CD4-positive, CD25-positive, alpha-beta regulatory T cell (primary cell): ENCODE results near the gene MED13L. TPM values are rescaled to one million over a fixed set of nuclear protein-coding genes. Genes with fewer than 3 reads are reported as not detected.

ENCODE experiments used
- ATAC-seq, 2 donors: fragments of 150-1000 bp; cut with Tn5 transposase; one replicate each; pipeline ENCODE4 v1.10.0; 2021; ENCODE audit warnings: low read depth in 2 of 2, moderate number of reproducible peaks in 2 of 2, moderate library complexity in 1 of 2
- DNase-seq, 3 donors: peaks; one replicate each; pipeline versions ENCODE4 v3.0.0 to v3.0.0-alpha.2; 2012 to 2022; ENCODE audit warnings: mixed read lengths in 1 of 3
- H3K27ac ChIP-seq: one replicate; pipeline ENCODE4 v1.7.0; 2013; ENCODE audit warnings: mild to moderate bottlenecking, low read length; ENCODE audit not compliant: insufficient read depth, poor library complexity, severe bottlenecking
- H3K27me3 ChIP-seq: one replicate; pipeline ENCODE4 v1.7.0; 2013; ENCODE audit warnings: low read length; ENCODE audit not compliant: control insufficient read depth, insufficient read depth
- H3K36me3 ChIP-seq: one replicate; pipeline ENCODE4 v1.7.0; 2013; ENCODE audit warnings: mild to moderate bottlenecking, low read length, moderate library complexity; ENCODE audit not compliant: control insufficient read depth, insufficient read depth
- H3K4me1 ChIP-seq: 2 replicates; pipeline ENCODE4 v1.7.0; 2013; ENCODE audit warnings: mild to moderate bottlenecking, low read length; ENCODE audit not compliant: insufficient read depth, control insufficient read depth, poor library complexity, severe bottlenecking
- H3K4me3 ChIP-seq: one replicate; pipeline ENCODE4 v1.7.0; 2013; ENCODE audit warnings: low read depth, mild to moderate bottlenecking, low read length, moderate library complexity
- H3K9me3 ChIP-seq, 2 experiments: 1 replicate in 1 of 2; 2 replicates in 1 of 2; pipeline ENCODE4 v1.7.0; 2013; ENCODE audit warnings: low read length in 2 of 2, mild to moderate bottlenecking in 1 of 2, moderate library complexity in 1 of 2; ENCODE audit not compliant: control insufficient read depth in 2 of 2
- H3K27ac Mint-ChIP-seq, 3 donors: one replicate each; pipeline ENCODE4 v1.8.0; 2020 to 2022; ENCODE audit warnings: mild to moderate bottlenecking in 3 of 3, mixed read lengths in 3 of 3, moderate library complexity in 2 of 3
- H3K27me3 Mint-ChIP-seq: one replicate; pipeline ENCODE4 v1.8.0; 2022; ENCODE audit warnings: mild to moderate bottlenecking, mixed read lengths
- H3K36me3 Mint-ChIP-seq: one replicate; pipeline ENCODE4 v1.8.0; 2020; ENCODE audit warnings: mixed read lengths
- H3K4me1 Mint-ChIP-seq, 4 donors: one replicate each; pipeline ENCODE4 v1.8.0; 2020 to 2022; ENCODE audit warnings: mixed read lengths in 4 of 4, mild to moderate bottlenecking in 1 of 4
- H3K4me3 Mint-ChIP-seq, 4 donors: one replicate each; pipeline ENCODE4 v1.8.0; 2020 to 2022; ENCODE audit warnings: mild to moderate bottlenecking in 4 of 4, mixed read lengths in 4 of 4, moderate library complexity in 3 of 4
- H3K9me3 Mint-ChIP-seq, 7 donors: one replicate each; pipeline ENCODE4 v1.8.0; 2020 to 2022; ENCODE audit warnings: mixed read lengths in 7 of 7, mild to moderate bottlenecking in 3 of 7, moderate library complexity in 2 of 7
- polyA plus RNA-seq, 4 donors: library from polyadenylated mRNA; unstranded; fragments of 300-500 nt; fragmentation: Illumina TruSeq; gene quantifications; one replicate each; pipeline ENCODE4 v1.2.3, GENCODE V29; 2021
- total RNA-seq: library from RNA; stranded (reverse); gene quantifications from one replicate; pipeline ENCODE4 v1.2.3, GENCODE V29; 2022

MED13L gene
- total and polyA plus RNA-seq, 5 donors from 2014 or later = 4.5 to 179 (median 7.0) TPM

- Histone ChIP-seq H3K27ac (no peak overlapping the region), H3K4me1 (no peaks in the 10 kb centered on the region), H3K27me3 (no peaks in the 10 kb centered on the region), H3K36me3 (no peaks in the 10 kb centered on the region), H3K4me3 (no peak overlapping the region), H3K9me3 (peaks cover 2 to 5% of the 10 kb centered on the region in 2 experiments)
- Mint-ChIP-seq H3K9me3 (peaks cover 0 to 13% (median 0%) of the 10 kb centered on the region in 7 donors), H3K4me3 (no peak overlapping the region), H3K27ac (no peak overlapping the region), H3K27me3 (peaks cover 10% of the 10 kb centered on the region), H3K36me3 (no peaks in the 10 kb centered on the region), H3K4me1 (peaks cover 0 to 2% (median 0%) of the 10 kb centered on the region in 4 donors)
- ATAC-seq = no peak
- DNase-seq = no peak
These were observed 32.6 kb upstream of the MED13L start for GRCh38 chr12:116310082-116310481.

DNA sequence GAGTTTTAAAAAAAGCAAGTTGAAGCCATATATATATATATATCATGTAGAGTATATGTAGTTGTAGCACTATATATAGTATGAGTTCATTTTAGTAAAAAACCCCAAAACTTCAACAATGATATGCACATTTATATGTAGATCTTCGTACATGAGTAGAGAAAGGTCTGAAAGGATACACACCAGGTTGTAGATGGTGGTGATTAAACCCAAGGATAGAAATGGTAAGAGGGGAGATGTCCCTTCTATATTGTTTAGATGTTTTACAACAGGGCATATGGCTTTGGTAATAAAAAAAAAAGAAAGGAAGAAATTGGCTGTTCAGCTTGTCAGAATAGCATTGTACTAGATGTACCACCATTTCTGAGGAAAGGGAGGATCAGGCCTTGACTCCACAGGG is 31.9 kb upstream of the MED13L start:
- Mint-ChIP-seq H3K27me3 (peaks cover 9% of the 10 kb centered on the region), H3K36me3 (no peaks in the 10 kb centered on the region)

DNA sequence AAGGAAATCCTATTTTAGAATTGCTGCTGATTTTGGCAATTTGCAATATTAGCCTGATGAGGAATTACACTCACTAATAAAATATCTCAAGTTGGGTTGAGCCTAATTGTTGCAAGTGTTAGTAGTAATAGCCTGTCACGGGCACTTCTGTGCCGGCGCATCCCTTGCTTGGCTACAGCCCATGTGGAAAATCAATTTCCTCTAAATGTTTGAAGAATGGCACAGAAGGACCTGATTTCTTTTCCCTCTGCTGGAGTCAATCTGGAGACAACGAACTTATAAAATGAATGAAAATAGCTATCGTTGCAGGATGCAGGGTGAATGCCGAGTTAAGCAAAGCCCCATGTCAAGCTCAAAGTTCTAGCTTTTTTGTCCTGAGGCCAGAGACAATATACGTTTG is 31.2 kb upstream of the MED13L start:
- no peaks in the 10 kb centered on the region for H3K4me1 Mint-ChIP-seq
- H3K27me3 Mint-ChIP-seq = peaks cover 9% of the 10 kb centered on the region
- no peak overlapping the region for H3K27ac Mint-ChIP-seq

More for the DNA sequence above, 31.9 kb upstream of the MED13L start:
- Mint-ChIP-seq H3K27ac (no peak overlapping the region), H3K4me3 (no peak overlapping the region), H3K4me1 (peaks cover 0 to under 1% (median 0%) of the 10 kb centered on the region in 4 donors), H3K9me3 (peaks cover 0 to 13% (median 0%) of the 10 kb centered on the region in 7 donors)
- DNase-seq (no peak), ATAC-seq (no peak)
- H3K27me3 ChIP-seq = no peaks in the 10 kb centered on the region
- peaks cover 2 to 5% of the 10 kb centered on the region in 2 experiments for H3K9me3 ChIP-seq
- no peak overlapping the region for H3K4me3 ChIP-seq
- no peaks in the 10 kb centered on the region for H3K4me1 ChIP-seq
- no peaks in the 10 kb centered on the region for H3K36me3 ChIP-seq
- H3K27ac ChIP-seq = no peak overlapping the region

GRCh38 chr12:116306968-116307367 is 29.5 kb upstream of the MED13L start:
- peaks cover 2 to 5% of the 10 kb centered on the region in 2 experiments for H3K9me3 ChIP-seq
- no peaks in the 10 kb centered on the region for H3K36me3 ChIP-seq
- Mint-ChIP-seq H3K36me3 (no peaks in the 10 kb centered on the region), H3K27me3 (peaks cover 9% of the 10 kb centered on the region), H3K4me3 (no peak overlapping the region), H3K27ac (no peak overlapping the region), H3K4me1 (no peaks in the 10 kb centered on the region), H3K9me3 (peaks cover 0 to 13% (median 0%) of the 10 kb centered on the region in 7 donors)
- H3K27ac ChIP-seq = no peak overlapping the region
- no peak for ATAC-seq
- no peaks in the 10 kb centered on the region for H3K27me3 ChIP-seq
- no peak for DNase-seq
- no peaks in the 10 kb centered on the region for H3K4me1 ChIP-seq
- no peak overlapping the region for H3K4me3 ChIP-seq

More for the DNA sequence above, 31.2 kb upstream of the MED13L start:
- Mint-ChIP-seq H3K9me3 (peaks cover 0 to 13% (median 0%) of the 10 kb centered on the region in 7 donors), H3K4me3 (no peak overlapping the region), H3K36me3 (no peaks in the 10 kb centered on the region)
- H3K4me3 ChIP-seq = no peak overlapping the region
- DNase-seq (no peak), ATAC-seq (no peak)
- H3K9me3 ChIP-seq = peaks cover 2 to 5% of the 10 kb centered on the region in 2 experiments
- H3K27ac ChIP-seq = no peak overlapping the region
- H3K4me1 ChIP-seq = no peaks in the 10 kb centered on the region
- H3K36me3 ChIP-seq = no peaks in the 10 kb centered on the region
- no peaks in the 10 kb centered on the region for H3K27me3 ChIP-seq

- Mint-ChIP-seq H3K36me3 (no peaks in the 10 kb centered on the region), H3K4me1 (no peaks in the 10 kb centered on the region), H3K27me3 (peaks cover 14% of the 10 kb centered on the region), H3K9me3 (peaks cover 0 to 13% (median 0%) of the 10 kb centered on the region in 7 donors), H3K4me3 (no peak overlapping the region), H3K27ac (no peak overlapping the region)
- Histone ChIP-seq H3K27me3 (no peaks in the 10 kb centered on the region), H3K4me1 (no peaks in the 10 kb centered on the region), H3K36me3 (no peaks in the 10 kb centered on the region), H3K4me3 (no peak overlapping the region), H3K9me3 (peaks cover 2 to 5% of the 10 kb centered on the region in 2 experiments), H3K27ac (no peak overlapping the region)
- no peak for DNase-seq
- ATAC-seq = no peak
These were observed 29.0 kb upstream of the MED13L start for GRCh38 chr12:116306506-116306905.

DNA sequence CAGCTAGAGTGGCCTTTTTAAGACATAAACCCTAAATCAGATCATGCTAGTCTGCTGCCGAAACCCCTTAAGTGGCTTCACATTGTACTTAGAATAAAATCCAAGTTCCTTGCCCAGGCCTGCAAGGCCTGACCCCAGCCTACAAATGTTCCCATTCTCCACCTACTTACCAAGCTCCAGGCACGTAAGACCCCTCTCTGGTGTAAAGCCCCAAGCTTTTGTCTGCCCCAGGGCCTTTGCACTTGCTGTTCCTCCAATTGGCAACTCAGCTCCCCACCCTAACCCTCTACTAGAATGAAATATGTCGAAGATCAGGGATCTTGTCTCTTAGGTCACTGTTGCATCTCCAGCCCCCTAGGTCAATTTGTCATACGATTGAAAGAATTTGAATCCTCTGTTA is 27.1 kb upstream of the MED13L start:
- no peak for DNase-seq
- Histone ChIP-seq H3K4me3 (no peak overlapping the region), H3K4me1 (no peaks in the 10 kb centered on the region), H3K27ac (no peak overlapping the region), H3K9me3 (peaks cover 2 to 3% of the 10 kb centered on the region in 2 experiments), H3K27me3 (no peaks in the 10 kb centered on the region), H3K36me3 (no peaks in the 10 kb centered on the region)
- Mint-ChIP-seq H3K27me3 (peaks cover 15% of the 10 kb centered on the region), H3K9me3 (peaks cover 0 to 9% (median 0%) of the 10 kb centered on the region in 7 donors), H3K4me3 (no peak overlapping the region), H3K4me1 (no peaks in the 10 kb centered on the region), H3K27ac (no peak overlapping the region), H3K36me3 (no peaks in the 10 kb centered on the region)
- no peak for ATAC-seq

DNA sequence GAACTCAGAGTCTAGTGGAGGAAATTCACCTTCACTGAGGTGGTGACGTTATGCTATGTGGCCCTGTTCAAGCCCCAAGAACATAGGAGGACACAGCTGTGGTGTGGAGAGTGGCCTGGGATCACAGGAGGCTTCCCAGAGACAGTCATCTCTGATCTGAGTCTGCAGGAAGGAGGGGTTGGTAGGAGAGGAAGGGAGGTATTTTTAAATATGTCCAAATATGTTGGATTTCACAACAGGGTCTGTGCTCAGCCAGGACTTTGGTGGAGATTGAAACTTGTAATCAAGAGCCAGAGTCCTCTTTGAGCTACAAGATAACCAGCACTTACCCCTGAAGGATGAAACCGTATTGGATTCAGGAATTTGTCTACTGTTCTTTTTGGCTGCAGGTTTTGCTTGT is 26.4 kb upstream of the MED13L start:
- Histone ChIP-seq H3K9me3 (no peaks in the 10 kb centered on the region), H3K36me3 (no peaks in the 10 kb centered on the region), H3K27me3 (no peaks in the 10 kb centered on the region), H3K27ac (no peak overlapping the region), H3K4me1 (no peaks in the 10 kb centered on the region), H3K4me3 (no peak overlapping the region)
- no peak overlapping the region for H3K4me3 Mint-ChIP-seq
- H3K27ac Mint-ChIP-seq = no peak overlapping the region
- no peak for DNase-seq
- ATAC-seq = no peak
- peaks cover 10% of the 10 kb centered on the region for H3K27me3 Mint-ChIP-seq
- no peaks in the 10 kb centered on the region for H3K36me3 Mint-ChIP-seq
- H3K4me1 Mint-ChIP-seq = no peaks in the 10 kb centered on the region
- peaks cover 0 to 3% (median 0%) of the 10 kb centered on the region in 7 donors for H3K9me3 Mint-ChIP-seq

DNA sequence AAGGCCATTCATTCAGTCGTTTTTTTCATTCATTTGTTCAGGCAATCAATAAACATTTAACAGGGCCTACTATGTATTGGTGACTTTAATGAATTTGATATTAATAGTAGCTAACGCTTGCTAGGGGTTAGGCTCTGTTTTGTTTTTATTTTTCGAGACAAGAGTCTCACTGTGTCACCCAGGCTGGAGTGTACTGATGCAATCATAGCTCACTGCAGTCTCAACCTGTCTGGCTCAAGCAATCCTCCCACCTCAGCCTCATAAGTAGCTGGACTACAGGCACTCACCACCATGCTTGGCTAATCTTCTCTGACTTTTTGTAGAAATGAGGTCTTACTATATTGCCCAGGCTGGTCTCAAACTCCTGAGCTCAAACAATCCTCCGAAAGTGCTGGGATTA is 25.6 kb upstream of the MED13L start:
- no peak overlapping the region for H3K4me3 Mint-ChIP-seq
- H3K27ac ChIP-seq = no peak overlapping the region
- no peak overlapping the region for H3K27ac Mint-ChIP-seq

More for the DNA sequence above, 25.6 kb upstream of the MED13L start:
- Mint-ChIP-seq H3K9me3 (no peaks in the 10 kb centered on the region), H3K36me3 (no peaks in the 10 kb centered on the region), H3K27me3 (peaks cover 5% of the 10 kb centered on the region), H3K4me1 (no peaks in the 10 kb centered on the region)
- Histone ChIP-seq H3K36me3 (no peaks in the 10 kb centered on the region), H3K4me3 (no peak overlapping the region), H3K27me3 (no peaks in the 10 kb centered on the region), H3K4me1 (no peaks in the 10 kb centered on the region), H3K9me3 (no peaks in the 10 kb centered on the region)
- DNase-seq (no peak), ATAC-seq (no peak)
